Muscle layer of colon (tissue), 2 donors: ENCODE measurements around the gene CCBE1.
"Not testable (repeated sequence)": the region's sequence is repeated elsewhere in the genome, so short reads cannot be mapped to it uniquely, and the experiment has no call there.

Source experiments
- H3K27ac ChIP-seq: one replicate; pipeline ENCODE4 v1.7.0; 2013; ENCODE audit warnings: low read depth, mild to moderate bottlenecking, low read length, moderate library complexity
- H3K27me3 ChIP-seq, 2 donors: one replicate each; pipeline ENCODE4 v1.7.0; 2013; ENCODE audit warnings: low read length in 2 of 2, mild to moderate bottlenecking in 2 of 2; ENCODE audit not compliant: insufficient read depth in 2 of 2, control insufficient read depth in 1 of 2
- H3K36me3 ChIP-seq: one replicate; pipeline ENCODE4 v1.7.0; 2013; ENCODE audit warnings: mild to moderate bottlenecking, low read length; ENCODE audit not compliant: insufficient read depth
- H3K4me1 ChIP-seq: one replicate; pipeline ENCODE4 v1.7.0; 2013; ENCODE audit warnings: mild to moderate bottlenecking, low read length; ENCODE audit not compliant: insufficient read depth
- H3K4me3 ChIP-seq, 2 donors: one replicate each; pipeline ENCODE4 v1.7.0; 2013; ENCODE audit warnings: low read length in 2 of 2, low read depth in 1 of 2, mild to moderate bottlenecking in 1 of 2, moderate library complexity in 1 of 2
- H3K9ac ChIP-seq: one replicate; pipeline ENCODE4 v1.7.0; 2013; ENCODE audit warnings: low read length
- H3K9me3 ChIP-seq: one replicate; pipeline ENCODE4 v1.7.0; 2013; ENCODE audit warnings: mild to moderate bottlenecking, low read length
- donor health status: abdominal sarcoma.
- donor health status: Adenocarcinoma of cecum.

The CCBE1 gene

DNA sequence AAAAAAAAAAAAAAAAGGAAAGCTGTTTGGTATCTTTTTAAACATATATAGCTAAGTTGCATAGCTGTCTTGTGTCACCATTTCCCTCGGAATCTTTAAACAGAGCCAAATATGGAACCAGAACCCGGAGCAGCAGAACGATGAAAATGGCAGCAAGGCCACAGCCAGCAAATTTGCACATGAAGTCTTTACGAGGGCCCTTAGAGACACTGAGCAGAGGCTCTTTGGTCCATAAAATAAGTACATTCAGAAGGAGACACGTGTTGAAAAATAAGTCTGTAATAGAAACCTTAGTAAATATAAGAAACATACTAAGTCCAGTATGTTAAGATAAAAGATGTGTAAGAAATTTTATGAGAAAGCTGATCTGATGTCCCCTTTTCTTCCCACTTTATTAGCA, 16.2 kb downstream of the CCBE1 start:
- Histone ChIP-seq H3K4me1 (peaks cover 82% of the 10 kb centered on the region), H3K27me3 (no peaks in the 10 kb centered on the region), H3K4me3 (no peak overlapping the region), H3K9me3 (no peaks in the 10 kb centered on the region), H3K36me3 (no peaks in the 10 kb centered on the region), H3K9ac (peak overlapping the region; percentile 28), H3K27ac (peak overlapping the region; percentile 55)

DNA sequence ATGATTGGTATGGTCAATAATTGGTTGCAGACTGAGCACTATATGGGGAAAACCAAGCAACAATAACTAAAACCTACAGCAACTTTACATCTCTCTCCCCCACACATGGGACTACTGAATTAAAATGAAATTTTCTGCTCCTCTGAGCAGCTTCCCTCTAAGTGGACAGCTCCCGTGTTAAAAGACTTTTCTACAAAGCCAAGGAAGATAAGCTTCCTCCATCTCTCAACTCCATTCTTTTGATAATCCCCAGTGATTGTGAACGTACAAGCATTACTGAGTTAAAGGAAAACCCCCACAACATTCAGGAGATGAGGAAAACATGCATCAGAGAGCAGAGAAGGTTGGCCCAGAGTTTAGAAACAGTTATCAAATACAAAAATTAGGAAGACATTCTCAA, 21.9 kb downstream of the CCBE1 start:
- Histone ChIP-seq H3K4me3 (no peak overlapping the region), H3K9ac (no peak overlapping the region), H3K27me3 (no peaks in the 10 kb centered on the region), H3K27ac (peak overlapping the region; percentile 44), H3K9me3 (no peaks in the 10 kb centered on the region), H3K36me3 (no peaks in the 10 kb centered on the region), H3K4me1 (peaks cover 65% of the 10 kb centered on the region)

DNA sequence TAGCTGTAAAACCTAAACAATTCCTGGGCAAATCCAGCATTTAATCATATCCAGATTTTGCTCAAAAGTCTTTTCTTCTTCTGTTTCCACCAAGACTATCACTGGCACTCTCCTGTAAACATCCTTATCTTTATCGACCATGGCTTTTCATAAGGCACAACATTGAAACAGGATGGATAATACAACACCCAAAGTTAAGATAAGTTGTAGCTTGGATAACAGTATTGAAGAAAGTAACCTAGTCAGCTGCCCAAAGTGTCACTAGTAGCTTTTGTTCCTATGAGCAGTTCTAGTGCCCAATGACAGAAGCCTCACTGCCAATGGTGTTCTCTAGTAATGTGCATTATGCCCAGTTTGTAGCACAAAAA, 22.3 kb downstream of the CCBE1 start:
- no peaks in the 10 kb centered on the region for H3K36me3 ChIP-seq
- no peaks in the 10 kb centered on the region for H3K27me3 ChIP-seq
- no peak overlapping the region for H3K27ac ChIP-seq
- no peak overlapping the region for H3K4me3 ChIP-seq
- peaks cover 66% of the 10 kb centered on the region for H3K4me1 ChIP-seq
- no peaks in the 10 kb centered on the region for H3K9me3 ChIP-seq
- no peak overlapping the region for H3K9ac ChIP-seq

DNA sequence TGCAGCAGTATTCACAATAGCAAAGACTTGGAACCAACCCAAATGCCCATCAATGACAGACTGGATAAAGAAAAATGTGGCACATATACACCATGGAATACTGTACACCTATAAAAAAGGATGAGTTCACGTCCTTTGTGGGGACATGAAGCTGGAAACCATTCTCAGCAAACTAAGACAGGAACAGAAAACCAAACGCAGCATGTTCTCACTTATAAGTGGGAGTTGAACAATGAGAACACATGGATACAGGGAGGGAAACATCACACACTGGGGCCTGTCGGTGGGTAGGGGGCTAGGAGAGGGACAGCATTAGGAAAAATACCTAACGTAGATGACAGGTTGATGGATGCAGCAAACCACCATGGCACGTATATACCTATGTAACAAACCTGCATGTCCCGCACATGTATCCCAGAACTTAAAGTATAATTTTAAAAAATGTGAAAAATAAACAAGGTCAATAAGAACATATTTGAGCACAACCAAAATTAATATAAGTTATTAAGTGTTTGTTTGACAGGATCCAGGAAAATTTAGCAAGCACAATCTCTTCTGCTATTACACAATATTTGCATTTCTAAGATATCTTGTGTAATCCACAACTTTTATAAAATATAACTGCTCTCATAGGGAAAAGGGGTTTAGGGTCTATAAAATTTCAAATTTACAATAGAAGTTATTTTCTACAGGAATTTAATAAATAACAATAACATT, 22.9 kb downstream of the CCBE1 start:
- no peak overlapping the region for H3K9ac ChIP-seq
- no peaks in the 10 kb centered on the region for H3K27me3 ChIP-seq
- H3K9me3 ChIP-seq: no peaks in the 10 kb centered on the region
- no peak overlapping the region for H3K27ac ChIP-seq
- peaks cover 66% of the 10 kb centered on the region for H3K4me1 ChIP-seq
- H3K36me3 ChIP-seq: no peaks in the 10 kb centered on the region
- H3K4me3 ChIP-seq: no peak overlapping the region

DNA sequence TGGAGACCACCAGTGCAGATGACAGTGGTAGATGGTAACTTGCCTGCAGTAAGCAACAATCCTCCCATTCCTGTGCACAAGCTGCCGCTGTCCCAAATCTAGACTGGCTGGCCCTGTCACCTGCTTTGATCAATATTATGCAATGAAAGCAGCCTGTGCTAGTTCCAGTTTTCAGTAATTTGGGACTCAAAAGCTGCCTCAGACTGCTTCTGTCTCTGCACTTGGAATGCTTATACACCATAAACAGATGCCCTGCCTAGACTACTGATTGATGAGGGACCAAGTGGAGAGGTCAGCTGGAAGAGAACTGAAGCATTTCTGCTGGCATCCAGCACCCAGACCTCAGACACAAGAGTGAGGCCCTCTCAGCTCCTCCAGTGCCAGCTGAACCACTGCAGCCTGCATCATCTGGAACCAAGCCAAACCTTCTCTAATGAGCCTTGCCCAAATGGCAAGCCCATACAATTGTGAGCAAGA, 24.9 kb downstream of the CCBE1 start:
- Histone ChIP-seq H3K9ac (no peak overlapping the region), H3K27me3 (no peaks in the 10 kb centered on the region), H3K27ac (peak overlapping the region; percentile 7), H3K4me1 (peaks cover 59% of the 10 kb centered on the region), H3K9me3 (no peaks in the 10 kb centered on the region), H3K36me3 (no peaks in the 10 kb centered on the region), H3K4me3 (no peak overlapping the region)

GRCh38 chr18:59671551-59671950, 25.7 kb downstream of the CCBE1 start:
- H3K27ac ChIP-seq: no peak overlapping the region
- H3K9ac ChIP-seq: no peak overlapping the region
- peaks cover 53% of the 10 kb centered on the region for H3K4me1 ChIP-seq
- H3K27me3 ChIP-seq: no peaks in the 10 kb centered on the region
- H3K9me3 ChIP-seq: no peaks in the 10 kb centered on the region
- H3K4me3 ChIP-seq: no peak overlapping the region
- no peaks in the 10 kb centered on the region for H3K36me3 ChIP-seq

DNA sequence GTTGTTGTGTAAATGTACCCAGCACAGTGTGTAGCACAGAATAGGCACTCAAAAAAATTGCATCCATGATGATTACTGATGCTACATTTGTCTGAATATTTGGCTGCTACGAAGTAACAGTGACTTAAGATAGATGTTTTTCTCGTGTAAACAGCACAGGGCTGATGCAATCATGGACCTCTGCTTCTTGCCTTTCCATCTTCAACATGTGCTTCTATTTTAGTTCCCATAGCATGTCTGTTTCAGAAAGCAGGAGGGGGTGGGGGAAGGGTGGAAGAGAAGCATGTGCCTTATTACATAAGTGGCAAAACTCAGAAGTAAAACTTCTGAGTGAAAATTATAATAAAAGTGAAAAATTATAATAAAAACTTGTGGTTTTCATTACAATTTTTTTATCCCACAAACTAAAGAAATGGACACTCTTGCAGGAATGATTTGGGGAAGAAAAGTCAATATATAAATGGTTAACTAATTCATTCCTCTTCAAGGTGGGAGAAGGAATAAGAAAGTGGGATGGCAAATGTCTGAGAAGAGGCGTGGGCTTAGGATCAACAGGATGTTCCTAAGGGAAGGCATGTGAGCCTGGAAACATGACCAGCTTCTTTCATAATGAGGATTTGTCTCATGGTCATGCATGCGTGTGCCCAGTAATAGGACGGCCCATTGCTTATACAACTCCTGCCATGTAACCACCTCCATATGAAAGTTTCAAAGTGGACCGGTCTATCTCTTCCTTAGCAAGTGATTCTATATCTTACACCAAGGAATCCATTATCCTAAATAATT, 27.2 kb downstream of the CCBE1 start:
- H3K9ac ChIP-seq: no peak overlapping the region
- no peaks in the 10 kb centered on the region for H3K36me3 ChIP-seq
- H3K27me3 ChIP-seq: no peaks in the 10 kb centered on the region
- no peak overlapping the region for H3K4me3 ChIP-seq
- H3K27ac ChIP-seq: no peak overlapping the region
- no peaks in the 10 kb centered on the region for H3K9me3 ChIP-seq
- peaks cover 50% of the 10 kb centered on the region for H3K4me1 ChIP-seq

- no peak overlapping the region for H3K27ac ChIP-seq
- H3K9ac ChIP-seq: no peak overlapping the region
- H3K4me3 ChIP-seq: no peak overlapping the region
- no peaks in the 10 kb centered on the region for H3K9me3 ChIP-seq
- peaks cover 68% of the 10 kb centered on the region for H3K4me1 ChIP-seq
- H3K27me3 ChIP-seq: no peaks in the 10 kb centered on the region
- H3K36me3 ChIP-seq: no peaks in the 10 kb centered on the region
Measured at GRCh38 chr18:59667488-59667887, 29.7 kb downstream of the CCBE1 start.

DNA sequence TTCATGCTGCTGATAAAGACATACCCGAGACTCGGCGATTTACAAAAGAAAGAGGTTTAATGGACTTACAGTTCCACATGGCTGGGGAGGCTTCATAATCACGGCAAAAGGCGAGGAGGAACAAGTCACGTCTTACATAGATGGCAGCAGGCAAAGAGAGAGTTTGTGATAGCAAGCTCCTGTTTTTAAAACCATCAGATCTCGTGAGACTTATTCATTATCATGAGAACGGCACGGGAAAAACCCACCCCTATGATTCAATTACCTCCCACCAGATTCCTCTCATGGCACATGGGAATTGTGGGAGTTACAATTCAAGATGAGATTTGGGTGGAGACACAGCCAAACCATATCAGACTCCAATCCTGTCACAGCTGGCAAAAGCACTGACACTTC, 31.2 kb downstream of the CCBE1 start:
- peak overlapping the region in 1 of 2 donors; percentile 3 for H3K4me3 ChIP-seq
- not testable (repeated sequence) for H3K36me3 ChIP-seq, H3K9ac ChIP-seq, H3K27me3 ChIP-seq, H3K9me3 ChIP-seq
- peak overlapping the region; percentile 62 for H3K27ac ChIP-seq
- H3K4me1 ChIP-seq: peaks cover 68% of the 10 kb centered on the region

- Histone ChIP-seq H3K4me1 (peaks cover 62% of the 10 kb centered on the region), H3K27me3 (no peaks in the 10 kb centered on the region), H3K36me3 (no peaks in the 10 kb centered on the region), H3K9ac (peak overlapping the region; percentile 7), H3K4me3 (peak overlapping the region in 1 of 2 donors; percentile 3), H3K27ac (peak overlapping the region; percentile 62), H3K9me3 (no peaks in the 10 kb centered on the region)
Measured at GRCh38 chr18:59665057-59666006, 31.9 kb downstream of the CCBE1 start.

GRCh38 chr18:59664329-59664728, 32.9 kb downstream of the CCBE1 start:
- H3K4me1 ChIP-seq: peaks cover 53% of the 10 kb centered on the region
- H3K27ac ChIP-seq: peak overlapping the region; percentile 62
- H3K4me3 ChIP-seq: no peak overlapping the region
- no peaks in the 10 kb centered on the region for H3K9me3 ChIP-seq
- H3K36me3 ChIP-seq: no peaks in the 10 kb centered on the region
- no peaks in the 10 kb centered on the region for H3K27me3 ChIP-seq
- no peak overlapping the region for H3K9ac ChIP-seq
